Breast epithelium (tissue), 3 donors: Measurements from ENCODE around the gene ZNF503.

Source experiments
- POLR2A ChIP-seq: fragments of 450-650 bp; IDR thresholded peaks from one replicate; pipeline ENCODE4 v1.6.1; 2016; ENCODE audit warnings: antibody characterized with exemption, mild to moderate bottlenecking, moderate library complexity
- POLR2AphosphoS5 ChIP-seq, 3 donors: sonication (generic); formaldehyde crosslinking; IDR thresholded peaks; one replicate each; pipeline ENCODE4 v1.6.1; 2017; ENCODE audit warnings: antibody characterized with exemption in 3 of 3
- TF ChIP-seq, protein P1 (sequence below), 3 donors: fragments of 450-650 bp; IDR thresholded peaks; one replicate each; pipeline ENCODE4 v1.5.1; 2016 to 2017; ENCODE audit warnings: antibody characterized with exemption in 3 of 3, mild to moderate bottlenecking in 3 of 3, moderate library complexity in 3 of 3

GRCh38 chr10:75426880-75427279 lies 25.3 kb upstream of the ZNF503 start:
- TF ChIP-seq, protein P1, sequence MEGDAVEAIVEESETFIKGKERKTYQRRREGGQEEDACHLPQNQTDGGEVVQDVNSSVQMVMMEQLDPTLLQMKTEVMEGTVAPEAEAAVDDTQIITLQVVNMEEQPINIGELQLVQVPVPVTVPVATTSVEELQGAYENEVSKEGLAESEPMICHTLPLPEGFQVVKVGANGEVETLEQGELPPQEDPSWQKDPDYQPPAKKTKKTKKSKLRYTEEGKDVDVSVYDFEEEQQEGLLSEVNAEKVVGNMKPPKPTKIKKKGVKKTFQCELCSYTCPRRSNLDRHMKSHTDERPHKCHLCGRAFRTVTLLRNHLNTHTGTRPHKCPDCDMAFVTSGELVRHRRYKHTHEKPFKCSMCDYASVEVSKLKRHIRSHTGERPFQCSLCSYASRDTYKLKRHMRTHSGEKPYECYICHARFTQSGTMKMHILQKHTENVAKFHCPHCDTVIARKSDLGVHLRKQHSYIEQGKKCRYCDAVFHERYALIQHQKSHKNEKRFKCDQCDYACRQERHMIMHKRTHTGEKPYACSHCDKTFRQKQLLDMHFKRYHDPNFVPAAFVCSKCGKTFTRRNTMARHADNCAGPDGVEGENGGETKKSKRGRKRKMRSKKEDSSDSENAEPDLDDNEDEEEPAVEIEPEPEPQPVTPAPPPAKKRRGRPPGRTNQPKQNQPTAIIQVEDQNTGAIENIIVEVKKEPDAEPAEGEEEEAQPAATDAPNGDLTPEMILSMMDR (IDR thresholded peaks at IDR 0.05): no peak
- no peak for TF ChIP-seq POLR2A
- no peak for TF ChIP-seq POLR2AphosphoS5 (IDR thresholded peaks at IDR 0.05)
